Lung (tissue), 12 donors: ENCODE results near the gene ACSF3. TPM values are rescaled to one million over a fixed set of nuclear protein-coding genes. Genes with fewer than 3 reads are reported as not detected.

Experiments
- ATAC-seq: fragments of 200-7000 bp; cut with Tn5 transposase; one replicate; pipeline ENCODE4 v1.9.1; 2020; ENCODE audit warnings: moderate number of reproducible peaks; ENCODE audit not compliant: insufficient read depth, low FRiP score
- DNase-seq, 3 donors: peaks; one replicate each; pipeline ENCODE4 v3.0.0-alpha.2; 2013 to 2017
- H3K27ac ChIP-seq, 2 donors: one replicate each; pipeline ENCODE4 v1.5.1; 2013; ENCODE audit warnings: mild to moderate bottlenecking in 2 of 2, moderate library complexity in 2 of 2, control low read depth in 1 of 2, inconsistent platforms in 1 of 2, low read depth in 1 of 2, low read length in 1 of 2
- H3K27me3 ChIP-seq, 3 donors: one replicate each; pipeline ENCODE4 v1.5.1; 2013; ENCODE audit warnings: low read length in 2 of 3; ENCODE audit not compliant: control insufficient read depth in 3 of 3, insufficient read depth in 3 of 3
- H3K36me3 ChIP-seq, 4 donors: one replicate each; pipeline ENCODE4 v1.5.1; 2013; ENCODE audit warnings: low read length in 4 of 4, mild to moderate bottlenecking in 1 of 4, moderate library complexity in 1 of 4; ENCODE audit not compliant: control insufficient read depth in 4 of 4, insufficient read depth in 4 of 4
- H3K4me1 ChIP-seq, 5 donors: one replicate each; pipeline ENCODE4 v1.5.1; 2013; ENCODE audit warnings: low read length in 5 of 5, mild to moderate bottlenecking in 2 of 5, moderate library complexity in 1 of 5; ENCODE audit not compliant: control insufficient read depth in 5 of 5, insufficient read depth in 5 of 5
- H3K4me3 ChIP-seq: one replicate; pipeline ENCODE4 v1.5.1; 2013; ENCODE audit warnings: mild to moderate bottlenecking, control low read depth, moderate library complexity
- H3K9ac ChIP-seq, 2 donors: one replicate each; pipeline ENCODE4 v1.5.1; 2013; ENCODE audit warnings: low read length in 2 of 2, control low read depth in 1 of 2; ENCODE audit not compliant: insufficient read depth in 1 of 2
- H3K9me3 ChIP-seq, 4 donors: one replicate each; pipeline ENCODE4 v1.5.1; 2013; ENCODE audit warnings: low read length in 3 of 4, mild to moderate bottlenecking in 1 of 4, moderate library complexity in 1 of 4; ENCODE audit not compliant: control insufficient read depth in 4 of 4, insufficient read depth in 3 of 4
- WGBS, 2 donors: extraction: QIAGEN DNeasy Blood & Tissue Kit; methylation state at CpG; one replicate each; pipeline ENCODE4 v1.1.7; 2013; 5-methylcytosine and 5-hydroxymethylcytosine counted together
- polyA plus RNA-seq, 2 donors: library from polyadenylated mRNA; stranded (reverse); fragments of 200-250 nt; gene quantifications; one replicate each; pipeline ENCODE4 v1.2.1, GENCODE V29; 2013
- total RNA-seq, 2 donors: library from RNA; depleted of rRNA in 1 of 2; stranded (reverse); fragments of >200 nt in 1 of 2; gene quantifications; one replicate each; pipeline ENCODE4 v1.2.1, GENCODE V29; 2014 to 2021
- TF ChIP-seq, protein P1 (sequence below): IDR thresholded peaks from 2 replicates; pipeline ENCODE4 v1.5.1; 2012; ENCODE audit warnings: mild to moderate bottlenecking; ENCODE audit errors: control extremely low read depth, extremely low read depth
- donor health status: control.
- donor health status: control.
- donor health status: Bipolar disorder and iron deficiency.
- donor health status: healthy.
- donor health status: DM: yes; HTN: yes; CAD: no.

ACSF3 gene
- total and polyA plus RNA-seq, 4 donors = 17.4 to 33.6 (median 31.2) TPM

DNA sequence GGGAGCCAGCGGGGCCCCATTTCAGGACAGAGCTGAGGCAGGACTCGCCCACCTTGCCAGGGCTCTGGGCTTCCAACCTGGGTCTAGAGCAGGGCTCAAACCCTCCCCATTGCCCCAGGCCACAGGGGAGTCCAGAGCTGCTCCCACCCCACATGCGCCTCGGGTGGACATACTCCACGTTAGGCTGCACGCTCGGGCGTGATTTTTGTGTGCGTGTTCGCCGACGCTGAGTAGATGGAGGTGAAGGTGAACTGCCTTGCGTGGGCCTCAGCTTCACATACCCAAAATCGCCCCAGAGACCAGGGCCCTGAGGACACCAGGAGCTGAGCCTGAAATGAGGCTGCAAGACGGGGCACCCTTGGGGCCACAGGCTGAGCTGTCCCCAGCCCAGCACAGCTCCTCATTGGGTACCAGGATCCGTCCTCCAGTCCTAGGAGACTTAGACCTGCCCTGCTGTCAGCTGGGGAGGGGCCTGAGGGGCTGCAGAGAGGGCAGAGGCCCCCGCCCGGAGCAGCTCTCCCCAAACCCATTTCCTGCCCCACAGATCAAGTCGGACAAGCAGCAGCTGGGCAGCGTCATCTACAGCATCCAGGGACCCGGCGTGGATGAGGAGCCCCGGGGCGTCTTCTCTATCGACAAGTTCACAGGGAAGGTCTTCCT lies 86.1 kb downstream of the ACSF3 start:
- ATAC-seq = no peak
- 75 to 89% methylated on average over 25 of the region's 25 CpGs for WGBS, 2 donors

DNA sequence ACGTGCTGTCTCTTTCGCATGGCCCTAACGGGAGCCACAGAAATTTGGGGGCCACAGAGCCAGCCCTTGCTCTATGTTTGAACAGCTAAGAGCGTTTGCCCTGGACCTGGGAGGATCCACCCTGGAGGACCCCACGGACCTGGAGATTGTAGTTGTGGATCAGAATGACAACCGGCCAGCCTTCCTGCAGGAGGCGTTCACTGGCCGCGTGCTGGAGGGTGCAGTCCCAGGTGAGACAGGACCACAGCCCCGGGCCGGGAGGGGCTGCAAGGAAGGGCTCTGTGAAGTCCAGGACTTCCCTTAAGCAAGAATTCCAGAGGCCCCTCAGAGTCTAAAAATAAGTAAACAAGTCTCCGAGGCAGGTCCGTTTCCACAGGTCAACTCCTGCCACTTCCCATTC lies 89.8 kb downstream of the ACSF3 start:
- Histone ChIP-seq H3K27ac (no peak overlapping the region), H3K9ac (no peak overlapping the region), H3K36me3 (no peaks in the 10 kb centered on the region), H3K9me3 (no peaks in the 10 kb centered on the region), H3K27me3 (peaks cover 0 to 4% (median 0%) of the 10 kb centered on the region in 3 donors), H3K4me1 (peaks cover 0 to 6% (median 0%) of the 10 kb centered on the region in 5 donors), H3K4me3 (no peak overlapping the region)
- ATAC-seq (no peak), DNase-seq (no peak)
- TF ChIP-seq, protein P1, sequence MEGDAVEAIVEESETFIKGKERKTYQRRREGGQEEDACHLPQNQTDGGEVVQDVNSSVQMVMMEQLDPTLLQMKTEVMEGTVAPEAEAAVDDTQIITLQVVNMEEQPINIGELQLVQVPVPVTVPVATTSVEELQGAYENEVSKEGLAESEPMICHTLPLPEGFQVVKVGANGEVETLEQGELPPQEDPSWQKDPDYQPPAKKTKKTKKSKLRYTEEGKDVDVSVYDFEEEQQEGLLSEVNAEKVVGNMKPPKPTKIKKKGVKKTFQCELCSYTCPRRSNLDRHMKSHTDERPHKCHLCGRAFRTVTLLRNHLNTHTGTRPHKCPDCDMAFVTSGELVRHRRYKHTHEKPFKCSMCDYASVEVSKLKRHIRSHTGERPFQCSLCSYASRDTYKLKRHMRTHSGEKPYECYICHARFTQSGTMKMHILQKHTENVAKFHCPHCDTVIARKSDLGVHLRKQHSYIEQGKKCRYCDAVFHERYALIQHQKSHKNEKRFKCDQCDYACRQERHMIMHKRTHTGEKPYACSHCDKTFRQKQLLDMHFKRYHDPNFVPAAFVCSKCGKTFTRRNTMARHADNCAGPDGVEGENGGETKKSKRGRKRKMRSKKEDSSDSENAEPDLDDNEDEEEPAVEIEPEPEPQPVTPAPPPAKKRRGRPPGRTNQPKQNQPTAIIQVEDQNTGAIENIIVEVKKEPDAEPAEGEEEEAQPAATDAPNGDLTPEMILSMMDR = no peak
- 44 to 71% methylated on average over 13 of the region's 13 CpGs for WGBS, 2 donors

More for the DNA sequence above, 86.1 kb downstream of the ACSF3 start:
- no peak for DNase-seq
- peaks cover 0 to 4% (median 0%) of the 10 kb centered on the region in 3 donors for H3K27me3 ChIP-seq
- H3K27ac ChIP-seq = no peak overlapping the region
- H3K4me3 ChIP-seq = no peak overlapping the region
- no peaks in the 10 kb centered on the region for H3K9me3 ChIP-seq
- TF ChIP-seq, protein P1 = no peak
- H3K36me3 ChIP-seq = no peaks in the 10 kb centered on the region
- peaks cover 0 to 15% (median 2%) of the 10 kb centered on the region in 5 donors for H3K4me1 ChIP-seq
- no peak overlapping the region for H3K9ac ChIP-seq

DNA sequence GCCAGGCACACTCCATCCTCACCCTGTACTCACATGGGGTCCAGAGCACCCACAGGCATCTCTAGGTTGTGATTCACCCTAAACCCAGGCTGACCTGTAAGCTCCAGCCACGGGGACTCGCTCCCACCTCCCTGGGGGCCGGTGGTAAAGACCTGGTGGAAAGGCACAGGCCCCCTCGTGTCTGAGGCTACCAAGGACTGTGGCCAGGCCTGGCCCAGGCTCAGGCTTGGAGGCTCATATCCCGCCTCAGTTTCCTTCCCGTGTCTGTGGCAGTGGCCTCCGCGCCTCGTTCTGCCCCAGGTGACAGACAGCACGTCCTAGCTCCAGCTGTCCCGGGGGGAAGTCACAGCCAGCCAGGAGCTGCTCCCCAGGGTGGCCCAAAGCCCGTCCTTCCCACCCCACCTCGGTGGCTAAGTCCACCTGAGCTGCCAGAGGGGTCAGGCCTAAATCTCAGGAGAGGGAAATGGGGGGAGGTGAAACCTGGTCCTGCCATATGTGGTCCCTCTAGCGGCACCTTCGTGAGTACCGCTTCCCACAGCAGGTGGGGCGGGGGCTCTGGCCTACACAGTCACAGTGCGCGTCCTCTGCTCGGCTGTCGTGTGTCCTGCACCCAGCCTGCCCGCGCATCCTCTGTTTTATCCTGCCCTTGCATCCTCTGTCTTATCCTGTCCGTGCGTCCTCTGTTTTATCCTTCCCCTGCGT lies 90.5 kb downstream of the ACSF3 start:
- WGBS, 2 donors = 70 to 72% methylated on average over 26 of the region's 26 CpGs
- TF ChIP-seq, protein P1 = no peak
- no peak for DNase-seq
- no peak overlapping the region for H3K4me3 ChIP-seq
- H3K4me1 ChIP-seq = peaks cover 0 to 6% (median 0%) of the 10 kb centered on the region in 5 donors
- peaks cover 0 to 4% (median 0%) of the 10 kb centered on the region in 3 donors for H3K27me3 ChIP-seq
- no peaks in the 10 kb centered on the region for H3K36me3 ChIP-seq
- H3K9me3 ChIP-seq = no peaks in the 10 kb centered on the region
- ATAC-seq = no peak
- H3K27ac ChIP-seq = no peak overlapping the region
- H3K9ac ChIP-seq = no peak overlapping the region
